ENCODE measurements around the gene SMPD3. TPM values are rescaled to one million over a fixed set of nuclear protein-coding genes. Genes with fewer than 3 reads are reported as not detected.
A peak's percentile ranks its signal among the peaks of the same experiment; 100 is the strongest.

Gene SMPD3
- total RNA-seq, 1 experiment from 2014 or later = 0.89 TPM

- DNase-seq (ENCODE audit: low read depth, low spot score) (peak; percentile 72), ATAC-seq (peak; percentile 98)
- Histone ChIP-seq H3K4me1 (ENCODE audit: control insufficient read depth in 1 of 2, insufficient read depth in 2 of 2, low read length in 2 of 2) (peaks cover 6 to 7% of the 10 kb centered on the region in 2 experiments; a peak in 3 of 4 replicates), H3K4me3 (replicated peaks in 1 of 2; ENCODE audit: low read depth in 1 of 2, low read length in 2 of 2) (no peak overlapping the region), H3K27ac (ENCODE audit: low read depth, low read length) (no peak overlapping the region), H3K9me3 (ENCODE audit: control insufficient read depth in 1 of 2, insufficient read depth in 1 of 2, low read depth in 1 of 2, low read length in 2 of 2) (no peaks in the 10 kb centered on the region), H2AFZ (ENCODE audit: low read depth, low read length, poor library complexity, severe bottlenecking) (no peak overlapping the region), H3K27me3 (ENCODE audit: insufficient read depth, low read length) (no peaks in the 10 kb centered on the region), H3K9me2 (ENCODE audit: insufficient read depth) (no peaks in the 10 kb centered on the region), H3K79me2 (ENCODE audit: insufficient read depth, low read length) (no peaks in the 10 kb centered on the region), H3K9ac (ENCODE audit: low read length) (no peak overlapping the region), H4K20me1 (ENCODE audit: insufficient read depth) (no peaks in the 10 kb centered on the region), H3K36me3 (ENCODE audit: control insufficient read depth in 1 of 2, insufficient read depth in 2 of 2, low read length in 2 of 2) (peaks cover 5 to 10% of the 10 kb centered on the region in 2 experiments; a peak in 3 of 4 replicates), H3K4me2 (ENCODE audit: low read length) (no peak overlapping the region)
- TF ChIP-seq, protein P1, sequence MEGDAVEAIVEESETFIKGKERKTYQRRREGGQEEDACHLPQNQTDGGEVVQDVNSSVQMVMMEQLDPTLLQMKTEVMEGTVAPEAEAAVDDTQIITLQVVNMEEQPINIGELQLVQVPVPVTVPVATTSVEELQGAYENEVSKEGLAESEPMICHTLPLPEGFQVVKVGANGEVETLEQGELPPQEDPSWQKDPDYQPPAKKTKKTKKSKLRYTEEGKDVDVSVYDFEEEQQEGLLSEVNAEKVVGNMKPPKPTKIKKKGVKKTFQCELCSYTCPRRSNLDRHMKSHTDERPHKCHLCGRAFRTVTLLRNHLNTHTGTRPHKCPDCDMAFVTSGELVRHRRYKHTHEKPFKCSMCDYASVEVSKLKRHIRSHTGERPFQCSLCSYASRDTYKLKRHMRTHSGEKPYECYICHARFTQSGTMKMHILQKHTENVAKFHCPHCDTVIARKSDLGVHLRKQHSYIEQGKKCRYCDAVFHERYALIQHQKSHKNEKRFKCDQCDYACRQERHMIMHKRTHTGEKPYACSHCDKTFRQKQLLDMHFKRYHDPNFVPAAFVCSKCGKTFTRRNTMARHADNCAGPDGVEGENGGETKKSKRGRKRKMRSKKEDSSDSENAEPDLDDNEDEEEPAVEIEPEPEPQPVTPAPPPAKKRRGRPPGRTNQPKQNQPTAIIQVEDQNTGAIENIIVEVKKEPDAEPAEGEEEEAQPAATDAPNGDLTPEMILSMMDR (IDR thresholded peaks at IDR 0.05 in 2 of 3, conservative IDR thresholded peaks at IDR 0.05 in 1 of 3; ENCODE audit: borderline replicate concordance in 1 of 3, insufficient read depth in 1 of 3, low read depth in 2 of 3, low read length in 2 of 3) = peak; percentile 92 to 94 (median 94)
- no peak for TF ChIP-seq ELF1 (IDR thresholded peaks at IDR 0.05; ENCODE audit: borderline replicate concordance, low read depth)
- TF ChIP-seq RAD21 (IDR thresholded peaks at IDR 0.05; ENCODE audit: low read depth) = peak; percentile 96
- RAD21 ChIA-PET (ENCODE audit: low non-redundant PET in 1 of 2, low total read pairs in 2 of 2, uncharacterized antibody in 2 of 2, unreplicated experiment in 2 of 2) = interaction anchor here (0.7 to 1.3 kb wide), 2 partner anchors 64 to 67 kb away, joined by 3 to 4 read pairs; partner anchors contain the start of gene SLC7A6 (in 1 of the 2)
- CTCF ChIA-PET = interaction anchor here (4.4 kb wide), 1 partner anchor 66 kb away, joined by 54 read pairs; the partner anchor contains the start of gene SLC7A6
- BruUV-seq (replicated peaks) = no TSS peak
- POLR2A ChIA-PET = interaction anchor here (0.9 to 1.2 kb wide), 3 partner anchors 9 to 64 kb away, joined by 3 read pairs; partner anchors contain the start of gene SLC7A6
- intact Hi-C loops (cut with micrococcal nuclease) = loop anchor here (1.0 kb wide), 2 partner anchors 67 to 88 kb away; no protein-coding TSS in a partner anchor
Measured at GRCh38 chr16:68328151-68328859, 120.0 kb downstream of the SMPD3 start.

- ChIA-PET RAD21 (ENCODE audit: low non-redundant PET in 1 of 2, low total read pairs in 2 of 2, uncharacterized antibody in 2 of 2, unreplicated experiment in 2 of 2) (no interaction called here), CTCF (interaction anchor here (1.6 kb wide), 1 partner anchor 63 kb away, joined by 6 read pairs; no protein-coding TSS in a partner anchor), POLR2A (no interaction called here)
- no peak for ATAC-seq
- no peak overlapping the region for H3K27ac ChIP-seq (ENCODE audit: low read depth, low read length)
- H4K20me1 ChIP-seq (ENCODE audit: insufficient read depth) = no peaks in the 10 kb centered on the region
- H3K36me3 ChIP-seq (ENCODE audit: control insufficient read depth in 1 of 2, insufficient read depth in 2 of 2, low read length in 2 of 2) = peaks cover 4 to 15% of the 10 kb centered on the region in 2 experiments; a peak in 3 of 4 replicates
- H3K4me1 ChIP-seq (ENCODE audit: control insufficient read depth in 1 of 2, insufficient read depth in 2 of 2, low read length in 2 of 2) = peaks cover 6 to 7% of the 10 kb centered on the region in 2 experiments; a peak in 3 of 4 replicates
- no peak overlapping the region for H3K4me3 ChIP-seq (replicated peaks in 1 of 2; ENCODE audit: low read depth in 1 of 2, low read length in 2 of 2)
- H3K4me2 ChIP-seq (ENCODE audit: low read length) = no peak overlapping the region
- H3K9me2 ChIP-seq (ENCODE audit: insufficient read depth) = no peaks in the 10 kb centered on the region
- 0 out of 2 replicates have a peak, but pooled peaks cover under 1% of the 10 kb centered on the region for H3K79me2 ChIP-seq (ENCODE audit: insufficient read depth, low read length)
- H3K27me3 ChIP-seq (ENCODE audit: insufficient read depth, low read length) = no peaks in the 10 kb centered on the region
- DNase-seq (ENCODE audit: low read depth, low spot score) = no peak
- no peak overlapping the region for H3K9ac ChIP-seq (ENCODE audit: low read length)
- intact Hi-C loops (cut with micrococcal nuclease) = no loop called here
- BruUV-seq (replicated peaks) = no TSS peak
- no peaks in the 10 kb centered on the region for H3K9me3 ChIP-seq (ENCODE audit: control insufficient read depth in 1 of 2, insufficient read depth in 1 of 2, low read depth in 1 of 2, low read length in 2 of 2)
- no peak overlapping the region for H2AFZ ChIP-seq (ENCODE audit: low read depth, low read length, poor library complexity, severe bottlenecking)
- no peak for TF ChIP-seq RAD21 (IDR thresholded peaks at IDR 0.05; ENCODE audit: low read depth)
- no peak for TF ChIP-seq FOSL1 (IDR thresholded peaks at IDR 0.05; ENCODE audit: low read depth)
- TF ChIP-seq CBX3 (IDR thresholded peaks at IDR 0.05; ENCODE audit: low read depth) = no peak
- TF ChIP-seq, protein P2, sequence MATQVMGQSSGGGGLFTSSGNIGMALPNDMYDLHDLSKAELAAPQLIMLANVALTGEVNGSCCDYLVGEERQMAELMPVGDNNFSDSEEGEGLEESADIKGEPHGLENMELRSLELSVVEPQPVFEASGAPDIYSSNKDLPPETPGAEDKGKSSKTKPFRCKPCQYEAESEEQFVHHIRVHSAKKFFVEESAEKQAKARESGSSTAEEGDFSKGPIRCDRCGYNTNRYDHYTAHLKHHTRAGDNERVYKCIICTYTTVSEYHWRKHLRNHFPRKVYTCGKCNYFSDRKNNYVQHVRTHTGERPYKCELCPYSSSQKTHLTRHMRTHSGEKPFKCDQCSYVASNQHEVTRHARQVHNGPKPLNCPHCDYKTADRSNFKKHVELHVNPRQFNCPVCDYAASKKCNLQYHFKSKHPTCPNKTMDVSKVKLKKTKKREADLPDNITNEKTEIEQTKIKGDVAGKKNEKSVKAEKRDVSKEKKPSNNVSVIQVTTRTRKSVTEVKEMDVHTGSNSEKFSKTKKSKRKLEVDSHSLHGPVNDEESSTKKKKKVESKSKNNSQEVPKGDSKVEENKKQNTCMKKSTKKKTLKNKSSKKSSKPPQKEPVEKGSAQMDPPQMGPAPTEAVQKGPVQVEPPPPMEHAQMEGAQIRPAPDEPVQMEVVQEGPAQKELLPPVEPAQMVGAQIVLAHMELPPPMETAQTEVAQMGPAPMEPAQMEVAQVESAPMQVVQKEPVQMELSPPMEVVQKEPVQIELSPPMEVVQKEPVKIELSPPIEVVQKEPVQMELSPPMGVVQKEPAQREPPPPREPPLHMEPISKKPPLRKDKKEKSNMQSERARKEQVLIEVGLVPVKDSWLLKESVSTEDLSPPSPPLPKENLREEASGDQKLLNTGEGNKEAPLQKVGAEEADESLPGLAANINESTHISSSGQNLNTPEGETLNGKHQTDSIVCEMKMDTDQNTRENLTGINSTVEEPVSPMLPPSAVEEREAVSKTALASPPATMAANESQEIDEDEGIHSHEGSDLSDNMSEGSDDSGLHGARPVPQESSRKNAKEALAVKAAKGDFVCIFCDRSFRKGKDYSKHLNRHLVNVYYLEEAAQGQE (IDR thresholded peaks at IDR 0.05; ENCODE audit: low read depth) = no peak
- no peak for TF ChIP-seq EGR1 (IDR thresholded peaks at IDR 0.05; ENCODE audit: low read depth)
- no peak for TF ChIP-seq POLR2AphosphoS5 (IDR thresholded peaks at IDR 0.05; ENCODE audit: low read depth, low read length)
- no peak for TF ChIP-seq SRF (IDR thresholded peaks at IDR 0.05; ENCODE audit: low read depth)
- no peak for TF ChIP-seq JUND (IDR thresholded peaks at IDR 0.05)
- no peak for TF ChIP-seq EZH2 (IDR thresholded peaks at IDR 0.05)
- TF ChIP-seq YY1 (IDR thresholded peaks at IDR 0.05; ENCODE audit: extremely low read depth, insufficient replicate concordance, low read depth, low read length) = no peak
- TF ChIP-seq ELF1 (IDR thresholded peaks at IDR 0.05; ENCODE audit: borderline replicate concordance, low read depth) = no peak
- no peak for TF ChIP-seq SP1 (IDR thresholded peaks at IDR 0.05; ENCODE audit: low read depth)
Measured at GRCh38 chr16:68324780-68325357, 123.4 kb downstream of the SMPD3 start.

All from HCT116 (cell line).